Measurements from ENCODE around the gene GLB1L2. TPM values are rescaled to one million over a fixed set of nuclear protein-coding genes. Genes with fewer than 3 reads are reported as not detected.

Gene GLB1L2
- total RNA-seq, 1 donor from 2014 or later = 11.9 TPM

- Mint-ChIP-seq H3K36me3 (ENCODE audit: insufficient read depth) (no peaks in the 10 kb centered on the region), H3K27ac (peak overlapping the region; percentile 50), H3K4me1 (ENCODE audit: low read depth) (no peaks in the 10 kb centered on the region), H3K9me3 (ENCODE audit: low read depth) (no peaks in the 10 kb centered on the region), H3K4me3 (ENCODE audit: low read depth) (no peak overlapping the region), H3K27me3 (no peaks in the 10 kb centered on the region)
- no peak for TF ChIP-seq CTCF (IDR thresholded peaks at IDR 0.05; ENCODE audit: unreplicated experiment)
- no peak for DNase-seq (ENCODE audit: low spot score, unreplicated experiment)
Observed at GRCh38 chr11:134370526-134371435, 39.0 kb downstream of the GLB1L2 start.

- H3K36me3 Mint-ChIP-seq (ENCODE audit: insufficient read depth) = no peaks in the 10 kb centered on the region
- no peak overlapping the region for H3K4me3 Mint-ChIP-seq (ENCODE audit: low read depth)
- peak overlapping the region; percentile 50 for H3K27ac Mint-ChIP-seq
- TF ChIP-seq CTCF (IDR thresholded peaks at IDR 0.05; ENCODE audit: unreplicated experiment) = no peak
- no peaks in the 10 kb centered on the region for H3K4me1 Mint-ChIP-seq (ENCODE audit: low read depth)
- H3K9me3 Mint-ChIP-seq (ENCODE audit: low read depth) = no peaks in the 10 kb centered on the region
- H3K27me3 Mint-ChIP-seq = no peaks in the 10 kb centered on the region
- no peak for DNase-seq (ENCODE audit: low spot score, unreplicated experiment)
Observed at GRCh38 chr11:134371436-134372185, 39.8 kb downstream of the GLB1L2 start.

GRCh38 chr11:134372536-134372935, 40.7 kb downstream of the GLB1L2 start:
- no peak overlapping the region for H3K27ac Mint-ChIP-seq
- H3K27me3 Mint-ChIP-seq = no peaks in the 10 kb centered on the region
- no peak for TF ChIP-seq CTCF (IDR thresholded peaks at IDR 0.05; ENCODE audit: unreplicated experiment)
- no peak overlapping the region for H3K4me3 Mint-ChIP-seq (ENCODE audit: low read depth)
- H3K36me3 Mint-ChIP-seq (ENCODE audit: insufficient read depth) = no peaks in the 10 kb centered on the region
- H3K4me1 Mint-ChIP-seq (ENCODE audit: low read depth) = no peaks in the 10 kb centered on the region
- H3K9me3 Mint-ChIP-seq (ENCODE audit: low read depth) = no peaks in the 10 kb centered on the region
- no peak for DNase-seq (ENCODE audit: low spot score, unreplicated experiment)

- Mint-ChIP-seq H3K27me3 (no peaks in the 10 kb centered on the region), H3K4me3 (ENCODE audit: low read depth) (no peak overlapping the region), H3K27ac (no peak overlapping the region), H3K9me3 (ENCODE audit: low read depth) (no peaks in the 10 kb centered on the region), H3K4me1 (ENCODE audit: low read depth) (no peaks in the 10 kb centered on the region), H3K36me3 (ENCODE audit: insufficient read depth) (no peaks in the 10 kb centered on the region)
- DNase-seq (ENCODE audit: low spot score, unreplicated experiment) = no peak
- no peak for TF ChIP-seq CTCF (IDR thresholded peaks at IDR 0.05; ENCODE audit: unreplicated experiment)
Observed at GRCh38 chr11:134372961-134373360, 41.2 kb downstream of the GLB1L2 start.

- no peak for TF ChIP-seq CTCF (IDR thresholded peaks at IDR 0.05; ENCODE audit: unreplicated experiment)
- H3K36me3 Mint-ChIP-seq (ENCODE audit: insufficient read depth) = no peaks in the 10 kb centered on the region
- H3K9me3 Mint-ChIP-seq (ENCODE audit: low read depth) = no peaks in the 10 kb centered on the region
- no peaks in the 10 kb centered on the region for H3K4me1 Mint-ChIP-seq (ENCODE audit: low read depth)
- DNase-seq (ENCODE audit: low spot score, unreplicated experiment) = no peak
- H3K27me3 Mint-ChIP-seq = no peaks in the 10 kb centered on the region
- H3K4me3 Mint-ChIP-seq (ENCODE audit: low read depth) = no peak overlapping the region
- H3K27ac Mint-ChIP-seq = no peak overlapping the region
Observed at GRCh38 chr11:134373591-134374052, 41.8 kb downstream of the GLB1L2 start.

Data from progenitor cell of endocrine pancreas (in vitro differentiated cells).